Spleen (tissue), 7 donors: Measurements from ENCODE around the gene TMEM127.
A peak's percentile ranks its signal among the peaks of the same experiment; 100 is the strongest.

Experiments used
- POLR2AphosphoS5 ChIP-seq, 3 donors: sonication (generic); formaldehyde crosslinking; IDR thresholded peaks; one replicate each; pipeline ENCODE4 v1.5.1; 2017; ENCODE audit warnings: antibody characterized with exemption in 3 of 3
- TF ChIP-seq, protein P1 (sequence below), 11 experiments: fragments of 200-600 bp in 7 of 11; fragments of 450-650 bp in 4 of 11; sonication (generic) in 4 of 11; IDR thresholded peaks in 8 of 11; conservative IDR thresholded peaks in 3 of 11; 1 replicate in 7 of 11; 2 replicates in 4 of 11; pipeline versions ENCODE4 v1.4.0 to v1.8.0; 2016 to 2021; ENCODE audit warnings: antibody characterized with exemption in 11 of 11, inconsistent platforms in 4 of 11, mild to moderate bottlenecking in 1 of 11
- donor health status: DM: no; HTN: no; CAD: no; lungs with moderate emphysema.
- donor health status: DM: no; HTN: no; CAD: no.
- donor health status: DM: no; HTN: no; CAD: no.

DNA sequence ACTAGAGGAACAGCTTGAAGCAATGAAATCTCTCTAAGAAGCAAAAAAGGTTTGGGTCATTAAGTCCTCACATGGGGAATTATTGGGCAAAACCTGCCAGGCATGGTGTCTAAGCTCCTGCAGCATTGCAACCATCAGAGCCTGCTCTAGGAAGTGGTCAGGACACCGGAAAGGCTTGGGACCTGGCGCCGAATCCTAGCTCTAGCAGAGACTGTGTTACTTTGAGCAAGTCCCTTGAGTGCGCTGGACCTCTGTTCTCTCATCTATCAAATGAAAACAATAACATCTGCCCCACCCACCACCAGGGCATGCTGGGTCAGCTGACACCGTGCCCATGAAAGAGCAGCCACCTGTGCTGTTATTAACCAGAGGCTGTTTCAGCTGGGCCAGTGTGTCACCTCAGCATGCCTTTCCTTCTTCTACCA is 6.3 kb downstream of the TMEM127 start:
- TF ChIP-seq, protein P1, sequence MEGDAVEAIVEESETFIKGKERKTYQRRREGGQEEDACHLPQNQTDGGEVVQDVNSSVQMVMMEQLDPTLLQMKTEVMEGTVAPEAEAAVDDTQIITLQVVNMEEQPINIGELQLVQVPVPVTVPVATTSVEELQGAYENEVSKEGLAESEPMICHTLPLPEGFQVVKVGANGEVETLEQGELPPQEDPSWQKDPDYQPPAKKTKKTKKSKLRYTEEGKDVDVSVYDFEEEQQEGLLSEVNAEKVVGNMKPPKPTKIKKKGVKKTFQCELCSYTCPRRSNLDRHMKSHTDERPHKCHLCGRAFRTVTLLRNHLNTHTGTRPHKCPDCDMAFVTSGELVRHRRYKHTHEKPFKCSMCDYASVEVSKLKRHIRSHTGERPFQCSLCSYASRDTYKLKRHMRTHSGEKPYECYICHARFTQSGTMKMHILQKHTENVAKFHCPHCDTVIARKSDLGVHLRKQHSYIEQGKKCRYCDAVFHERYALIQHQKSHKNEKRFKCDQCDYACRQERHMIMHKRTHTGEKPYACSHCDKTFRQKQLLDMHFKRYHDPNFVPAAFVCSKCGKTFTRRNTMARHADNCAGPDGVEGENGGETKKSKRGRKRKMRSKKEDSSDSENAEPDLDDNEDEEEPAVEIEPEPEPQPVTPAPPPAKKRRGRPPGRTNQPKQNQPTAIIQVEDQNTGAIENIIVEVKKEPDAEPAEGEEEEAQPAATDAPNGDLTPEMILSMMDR (IDR thresholded peaks at IDR 0.05 in 8 of 11, conservative IDR thresholded peaks at IDR 0.05 in 3 of 11): no peak
- TF ChIP-seq POLR2AphosphoS5 (IDR thresholded peaks at IDR 0.05): peak in 1 of 3 donors; percentile 14
